ENCODE results near the gene SEZ6L.

Gene SEZ6L

GRCh38 chr22:26359156-26359555 lies 189.9 kb downstream of the SEZ6L start:
- no peak overlapping the region for H3K4me2 ChIP-seq (ENCODE audit: low read depth, low read length, poor library complexity, severe bottlenecking)
- H3K9me3 ChIP-seq (ENCODE audit: insufficient read depth, low read depth, low read length) = no peaks in the 10 kb centered on the region
- H3K4me1 ChIP-seq (ENCODE audit: insufficient read depth, low read length, poor library complexity, severe bottlenecking) = no peaks in the 10 kb centered on the region
- H3F3A ChIP-seq (ENCODE audit: low read depth) = no peaks in the 10 kb centered on the region
- H3K4me3 ChIP-seq (ENCODE audit: low read length, poor library complexity, severe bottlenecking) = no peak overlapping the region
- H4K20me1 ChIP-seq (ENCODE audit: insufficient read depth, low read length, poor library complexity, severe bottlenecking) = no peaks in the 10 kb centered on the region
- H2AFZ ChIP-seq (ENCODE audit: low read length) = no peak overlapping the region
- no peaks in the 10 kb centered on the region for H3K9me2 ChIP-seq (replicated peaks; ENCODE audit: low read depth, low read length)
- TF ChIP-seq EZH2phosphoT487 (IDR thresholded peaks at IDR 0.05; ENCODE audit: borderline replicate concordance) (no peak), CTCF (conservative IDR thresholded peaks at IDR 0.05; ENCODE audit: low read length) (no peak)
- no peaks in the 10 kb centered on the region for H3K27me3 ChIP-seq (ENCODE audit: insufficient read depth, low read length, poor library complexity, severe bottlenecking)
- H3K36me3 ChIP-seq (ENCODE audit: insufficient read depth, low read length) = no peaks in the 10 kb centered on the region
- H3K79me2 ChIP-seq (ENCODE audit: insufficient read depth, low read length) = no peaks in the 10 kb centered on the region
- H3K9ac ChIP-seq (ENCODE audit: low read depth, low read length, poor library complexity, severe bottlenecking) = no peak overlapping the region

- no peaks in the 10 kb centered on the region for H3K9me3 ChIP-seq (ENCODE audit: insufficient read depth, low read depth, low read length)
- no peaks in the 10 kb centered on the region for H3K9me2 ChIP-seq (replicated peaks; ENCODE audit: low read depth, low read length)
- H3K4me2 ChIP-seq (ENCODE audit: low read depth, low read length, poor library complexity, severe bottlenecking) = peak overlapping the region; percentile 73
- H3K9ac ChIP-seq (ENCODE audit: low read depth, low read length, poor library complexity, severe bottlenecking) = peak overlapping the region; percentile 43
- TF ChIP-seq EZH2phosphoT487 (IDR thresholded peaks at IDR 0.05; ENCODE audit: borderline replicate concordance) (no peak), CTCF (conservative IDR thresholded peaks at IDR 0.05; ENCODE audit: low read length) (peak; percentile 97)
- no peaks in the 10 kb centered on the region for H3K27me3 ChIP-seq (ENCODE audit: insufficient read depth, low read length, poor library complexity, severe bottlenecking)
- peak overlapping the region; percentile 56 for H3K4me3 ChIP-seq (ENCODE audit: low read length, poor library complexity, severe bottlenecking)
- H3K4me1 ChIP-seq (ENCODE audit: insufficient read depth, low read length, poor library complexity, severe bottlenecking) = no peaks in the 10 kb centered on the region
- no peaks in the 10 kb centered on the region for H3K79me2 ChIP-seq (ENCODE audit: insufficient read depth, low read length)
- no peaks in the 10 kb centered on the region for H3F3A ChIP-seq (ENCODE audit: low read depth)
- no peaks in the 10 kb centered on the region for H4K20me1 ChIP-seq (ENCODE audit: insufficient read depth, low read length, poor library complexity, severe bottlenecking)
- H2AFZ ChIP-seq (ENCODE audit: low read length) = peak overlapping the region; percentile 98
- H3K36me3 ChIP-seq (ENCODE audit: insufficient read depth, low read length) = no peaks in the 10 kb centered on the region
Measured at GRCh38 chr22:26360169-26360885, 191.1 kb downstream of the SEZ6L start.

GRCh38 chr22:26362471-26362870 lies 193.2 kb downstream of the SEZ6L start:
- no peak overlapping the region for H3K4me2 ChIP-seq (ENCODE audit: low read depth, low read length, poor library complexity, severe bottlenecking)
- no peak overlapping the region for H2AFZ ChIP-seq (ENCODE audit: low read length)
- no peaks in the 10 kb centered on the region for H3K4me1 ChIP-seq (ENCODE audit: insufficient read depth, low read length, poor library complexity, severe bottlenecking)
- no peaks in the 10 kb centered on the region for H3K79me2 ChIP-seq (ENCODE audit: insufficient read depth, low read length)
- H3K9me3 ChIP-seq (ENCODE audit: insufficient read depth, low read depth, low read length) = no peaks in the 10 kb centered on the region
- no peak overlapping the region for H3K4me3 ChIP-seq (ENCODE audit: low read length, poor library complexity, severe bottlenecking)
- H3K36me3 ChIP-seq (ENCODE audit: insufficient read depth, low read length) = no peaks in the 10 kb centered on the region
- no peaks in the 10 kb centered on the region for H3F3A ChIP-seq (ENCODE audit: low read depth)
- TF ChIP-seq CTCF (conservative IDR thresholded peaks at IDR 0.05; ENCODE audit: low read length) (no peak), EZH2phosphoT487 (IDR thresholded peaks at IDR 0.05; ENCODE audit: borderline replicate concordance) (no peak)
- H3K27me3 ChIP-seq (ENCODE audit: insufficient read depth, low read length, poor library complexity, severe bottlenecking) = no peaks in the 10 kb centered on the region
- no peaks in the 10 kb centered on the region for H3K9me2 ChIP-seq (replicated peaks; ENCODE audit: low read depth, low read length)
- H3K9ac ChIP-seq (ENCODE audit: low read depth, low read length, poor library complexity, severe bottlenecking) = no peak overlapping the region
- no peaks in the 10 kb centered on the region for H4K20me1 ChIP-seq (ENCODE audit: insufficient read depth, low read length, poor library complexity, severe bottlenecking)

Measured in Loucy (cell line).